ENCODE data around the gene STXBP5L.
"Not testable (repeated sequence)": the region's sequence is repeated elsewhere in the genome, so short reads cannot be mapped to it uniquely, and the experiment has no call there.

Gene STXBP5L

DNA sequence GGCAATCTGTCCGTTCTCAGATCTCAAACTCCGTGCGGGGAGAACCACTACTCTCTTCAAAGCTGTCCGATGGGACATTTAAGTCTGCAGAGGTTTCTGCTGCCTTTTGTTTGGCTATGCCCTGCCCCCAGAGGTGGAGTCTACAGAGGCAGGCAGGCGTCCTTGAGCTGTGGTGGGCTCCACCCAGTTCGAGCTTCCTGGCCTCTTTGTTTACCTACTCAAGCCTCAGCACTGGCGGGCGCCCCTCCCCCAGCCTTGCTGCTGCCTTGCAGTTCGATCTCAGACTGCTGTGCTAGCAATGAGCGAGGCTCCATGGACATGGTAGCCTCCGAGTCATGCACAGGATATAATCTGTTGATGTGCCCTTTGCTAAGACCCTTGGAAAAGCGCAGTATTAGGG, 543.7 kb downstream of the STXBP5L start:
- not testable (repeated sequence) for H3K4me3 ChIP-seq (ENCODE audit: insufficient read depth in 1 of 2, low read depth in 1 of 2, low read length in 2 of 2); H3K18ac ChIP-seq (ENCODE audit: low read depth in 1 of 2, low read length in 2 of 2); DNase-seq; H2BK15ac ChIP-seq (ENCODE audit: low read depth, poor library complexity, severe bottlenecking); H2BK12ac ChIP-seq (ENCODE audit: low read length in 2 of 2); H3K9ac ChIP-seq (ENCODE audit: low read length); H4K91ac ChIP-seq (ENCODE audit: low read length); H3K23ac ChIP-seq (ENCODE audit: low read length in 2 of 2); H2AK5ac ChIP-seq (ENCODE audit: low read length, severe bottlenecking); H3K4ac ChIP-seq (ENCODE audit: low read depth in 1 of 2, low read length in 2 of 2); H2BK120ac ChIP-seq (ENCODE audit: low read depth, low read length); H3K14ac ChIP-seq (ENCODE audit: low read length in 2 of 2); H3K4me2 ChIP-seq (ENCODE audit: low read length, poor library complexity, severe bottlenecking); H3K79me1 ChIP-seq (replicated peaks; ENCODE audit: low read length, poor library complexity, severe bottlenecking); H4K8ac ChIP-seq (ENCODE audit: low read length); H2BK5ac ChIP-seq (ENCODE audit: low read depth, low read length, poor library complexity, severe bottlenecking); H3K36me3 ChIP-seq (ENCODE audit: control insufficient read depth in 1 of 2, insufficient read depth in 2 of 2, low read depth in 1 of 2, low read length in 2 of 2); H3K27me3 ChIP-seq (ENCODE audit: control insufficient read depth in 1 of 2, insufficient read depth in 1 of 2, low read length in 2 of 2); H3K9me3 ChIP-seq (ENCODE audit: control insufficient read depth, low read length); H3K4me1 ChIP-seq (ENCODE audit: control insufficient read depth, insufficient read depth, low read depth, low read length); H2AFZ ChIP-seq (ENCODE audit: low read depth, low read length); H3K27ac ChIP-seq (ENCODE audit: low read length, poor library complexity, severe bottlenecking)
- 95% methylated on average over 12 of the region's 12 CpGs for WGBS

- no peak overlapping the region for H3K4me2 ChIP-seq (ENCODE audit: low read length, poor library complexity, severe bottlenecking)
- H2BK12ac ChIP-seq (ENCODE audit: low read length in 2 of 2): no peak overlapping the region
- no peak overlapping the region for H2BK15ac ChIP-seq (ENCODE audit: low read depth, poor library complexity, severe bottlenecking)
- H2BK120ac ChIP-seq (ENCODE audit: low read depth, low read length): no peak overlapping the region
- no peak overlapping the region for H3K14ac ChIP-seq (ENCODE audit: low read length in 2 of 2)
- H3K27me3 ChIP-seq (ENCODE audit: control insufficient read depth in 1 of 2, insufficient read depth in 1 of 2, low read length in 2 of 2): no peaks in the 10 kb centered on the region
- no CpG with 5 or more reads among the region's 3 CpGs for WGBS
- H2AK5ac ChIP-seq (ENCODE audit: low read length, severe bottlenecking): no peak overlapping the region
- no peak overlapping the region for H3K18ac ChIP-seq (ENCODE audit: low read depth in 1 of 2, low read length in 2 of 2)
- H3K79me1 ChIP-seq (replicated peaks; ENCODE audit: low read length, poor library complexity, severe bottlenecking): peaks cover 1% of the 10 kb centered on the region
- no peaks in the 10 kb centered on the region for H3K9me3 ChIP-seq (ENCODE audit: control insufficient read depth, low read length)
- H4K8ac ChIP-seq (ENCODE audit: low read length): no peak overlapping the region
- H4K91ac ChIP-seq (ENCODE audit: low read length): no peak overlapping the region
- H3K4me3 ChIP-seq (ENCODE audit: insufficient read depth in 1 of 2, low read depth in 1 of 2, low read length in 2 of 2): no peak overlapping the region
- H3K4me1 ChIP-seq (ENCODE audit: control insufficient read depth, insufficient read depth, low read depth, low read length): no peaks in the 10 kb centered on the region
- no peak overlapping the region for H3K23ac ChIP-seq (ENCODE audit: low read length in 2 of 2)
- H3K4ac ChIP-seq (ENCODE audit: low read depth in 1 of 2, low read length in 2 of 2): no peak overlapping the region
- DNase-seq: no peak
- H3K36me3 ChIP-seq (ENCODE audit: control insufficient read depth in 1 of 2, insufficient read depth in 2 of 2, low read depth in 1 of 2, low read length in 2 of 2): peaks cover 0 to 7% of the 10 kb centered on the region in 2 experiments
- no peak overlapping the region for H2AFZ ChIP-seq (ENCODE audit: low read depth, low read length)
- no peak overlapping the region for H2BK5ac ChIP-seq (ENCODE audit: low read depth, low read length, poor library complexity, severe bottlenecking)
- no peak overlapping the region for H3K27ac ChIP-seq (ENCODE audit: low read length, poor library complexity, severe bottlenecking)
- H3K9ac ChIP-seq (ENCODE audit: low read length): no peak overlapping the region
These were observed 554.6 kb downstream of the STXBP5L start for GRCh38 chr3:121462565-121462964.

DNA sequence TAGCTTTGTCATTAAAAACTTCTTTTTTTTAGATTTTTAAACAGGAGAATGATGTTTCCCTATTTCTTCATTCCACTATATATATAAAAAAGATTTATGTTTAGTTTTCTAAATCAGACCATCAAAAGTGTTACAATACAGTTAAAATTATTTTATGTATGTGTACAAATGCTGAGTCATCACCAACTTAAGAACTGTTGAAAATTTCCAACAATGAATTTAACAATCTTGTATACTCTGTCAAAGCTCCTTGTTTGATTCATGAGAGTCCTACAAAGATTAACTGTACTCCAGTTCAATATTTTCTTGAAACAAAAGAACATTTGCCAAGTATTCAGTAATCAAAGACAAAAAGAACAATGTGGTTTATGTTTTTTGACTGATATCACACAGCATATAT, 555.7 kb downstream of the STXBP5L start:
- Histone ChIP-seq H3K23ac (ENCODE audit: low read length in 2 of 2) (no peak overlapping the region), H3K4me2 (ENCODE audit: low read length, poor library complexity, severe bottlenecking) (no peak overlapping the region), H4K8ac (ENCODE audit: low read length) (no peak overlapping the region), H3K79me1 (replicated peaks; ENCODE audit: low read length, poor library complexity, severe bottlenecking) (no peaks in the 10 kb centered on the region), H3K18ac (ENCODE audit: low read depth in 1 of 2, low read length in 2 of 2) (no peak overlapping the region), H2BK120ac (ENCODE audit: low read depth, low read length) (no peak overlapping the region), H3K36me3 (ENCODE audit: control insufficient read depth in 1 of 2, insufficient read depth in 2 of 2, low read depth in 1 of 2, low read length in 2 of 2) (peaks cover 0 to 6% of the 10 kb centered on the region in 2 experiments), H2BK5ac (ENCODE audit: low read depth, low read length, poor library complexity, severe bottlenecking) (no peak overlapping the region), H2AFZ (ENCODE audit: low read depth, low read length) (no peak overlapping the region), H4K91ac (ENCODE audit: low read length) (no peak overlapping the region), H2AK5ac (ENCODE audit: low read length, severe bottlenecking) (no peak overlapping the region), H3K27ac (ENCODE audit: low read length, poor library complexity, severe bottlenecking) (no peak overlapping the region), H3K9ac (ENCODE audit: low read length) (no peak overlapping the region), H2BK15ac (ENCODE audit: low read depth, poor library complexity, severe bottlenecking) (no peak overlapping the region), H3K4ac (ENCODE audit: low read depth in 1 of 2, low read length in 2 of 2) (no peak overlapping the region), H3K9me3 (ENCODE audit: control insufficient read depth, low read length) (no peaks in the 10 kb centered on the region), H3K14ac (ENCODE audit: low read length in 2 of 2) (no peak overlapping the region), H3K27me3 (ENCODE audit: control insufficient read depth in 1 of 2, insufficient read depth in 1 of 2, low read length in 2 of 2) (no peaks in the 10 kb centered on the region), H2BK12ac (ENCODE audit: low read length in 2 of 2) (no peak overlapping the region), H3K4me1 (ENCODE audit: control insufficient read depth, insufficient read depth, low read depth, low read length) (no peaks in the 10 kb centered on the region), H3K4me3 (ENCODE audit: insufficient read depth in 1 of 2, low read depth in 1 of 2, low read length in 2 of 2) (no peak overlapping the region)
- no peak for DNase-seq

DNA sequence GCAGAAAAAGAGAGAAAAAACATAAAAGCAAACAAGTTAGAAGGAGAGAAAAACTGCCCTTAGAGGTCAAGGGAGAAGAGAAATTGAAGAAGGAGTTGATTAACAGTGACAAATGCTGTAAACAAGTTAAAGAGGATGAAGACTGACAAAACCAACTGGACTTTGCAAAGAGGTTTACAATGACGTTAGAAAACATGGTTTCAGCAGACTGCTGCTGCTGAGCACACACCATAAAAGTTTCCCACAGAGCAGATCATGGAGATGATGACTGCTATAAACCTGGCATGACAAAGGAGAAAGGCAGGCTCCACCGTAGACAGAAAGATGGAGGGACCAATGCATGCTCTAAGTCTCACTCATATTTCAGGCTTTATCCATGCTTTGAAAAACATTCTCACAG, 559.1 kb downstream of the STXBP5L start:
- Histone ChIP-seq H3K9ac (ENCODE audit: low read length) (no peak overlapping the region), H3K79me1 (replicated peaks; ENCODE audit: low read length, poor library complexity, severe bottlenecking) (no peaks in the 10 kb centered on the region), H3K27ac (ENCODE audit: low read length, poor library complexity, severe bottlenecking) (no peak overlapping the region), H3K4me1 (ENCODE audit: control insufficient read depth, insufficient read depth, low read depth, low read length) (no peaks in the 10 kb centered on the region), H3K18ac (ENCODE audit: low read depth in 1 of 2, low read length in 2 of 2) (peak overlapping the region in 1 of 2 experiments; percentile 21), H4K91ac (ENCODE audit: low read length) (no peak overlapping the region), H4K8ac (ENCODE audit: low read length) (no peak overlapping the region), H2BK5ac (ENCODE audit: low read depth, low read length, poor library complexity, severe bottlenecking) (no peak overlapping the region), H2BK15ac (ENCODE audit: low read depth, poor library complexity, severe bottlenecking) (no peak overlapping the region), H3K4ac (ENCODE audit: low read depth in 1 of 2, low read length in 2 of 2) (no peak overlapping the region), H3K14ac (ENCODE audit: low read length in 2 of 2) (no peak overlapping the region), H2BK120ac (ENCODE audit: low read depth, low read length) (no peak overlapping the region), H3K4me3 (ENCODE audit: insufficient read depth in 1 of 2, low read depth in 1 of 2, low read length in 2 of 2) (no peak overlapping the region), H2BK12ac (ENCODE audit: low read length in 2 of 2) (no peak overlapping the region), H3K4me2 (ENCODE audit: low read length, poor library complexity, severe bottlenecking) (no peak overlapping the region), H3K9me3 (ENCODE audit: control insufficient read depth, low read length) (no peaks in the 10 kb centered on the region), H2AFZ (ENCODE audit: low read depth, low read length) (no peak overlapping the region), H2AK5ac (ENCODE audit: low read length, severe bottlenecking) (no peak overlapping the region), H3K23ac (ENCODE audit: low read length in 2 of 2) (no peak overlapping the region), H3K36me3 (ENCODE audit: control insufficient read depth in 1 of 2, insufficient read depth in 2 of 2, low read depth in 1 of 2, low read length in 2 of 2) (peaks cover 0 to 4% of the 10 kb centered on the region in 2 experiments), H3K27me3 (ENCODE audit: control insufficient read depth in 1 of 2, insufficient read depth in 1 of 2, low read length in 2 of 2) (no peaks in the 10 kb centered on the region)
- WGBS: 14% methylated on average over 2 of the region's 2 CpGs
- peak; percentile 63 for DNase-seq

All from mesenchymal stem cell (in vitro differentiated cells and primary cell).